MM.1S (cell line): ENCODE results near the gene TENM4.

Source experiments
- DNase-seq: peaks from one replicate; pipeline ENCODE4 v3.0.0-alpha.2; 2015
- H2AFZ ChIP-seq: fragments of 300-600 bp; sonication (generic); 2 replicates; pipeline ENCODE4 v1.6.0; 2016; ENCODE audit warnings: antibody characterized with exemption, low read length
- H3F3A ChIP-seq: fragments of 300-600 bp; sonication (generic); 2 replicates; pipeline ENCODE4 v1.6.1; 2016; ENCODE audit warnings: mild to moderate bottlenecking, antibody characterized with exemption, low read length, moderate library complexity, mixed read lengths; ENCODE audit not compliant: insufficient read depth
- H3K27ac ChIP-seq: fragments of 300-600 bp; sonication (generic); 2 replicates; pipeline ENCODE4 v1.5.1; 2016; ENCODE audit warnings: mild to moderate bottlenecking, low read length
- H3K27me3 ChIP-seq: fragments of 300-600 bp; sonication (generic); replicated peaks from 2 replicates; pipeline ENCODE4 v1.6.0; 2016; ENCODE audit warnings: low read length; ENCODE audit not compliant: insufficient read depth
- H3K36me3 ChIP-seq: fragments of 300-600 bp; sonication (generic); replicated peaks from 2 replicates; pipeline ENCODE4 v1.6.1; 2016; ENCODE audit warnings: mild to moderate bottlenecking, low read length, mixed read lengths; ENCODE audit not compliant: insufficient read depth
- H3K4me1 ChIP-seq: fragments of 300-600 bp; sonication (generic); 2 replicates; pipeline ENCODE4 v1.6.1; 2016; ENCODE audit warnings: low read length, mixed read lengths
- H3K4me2 ChIP-seq: fragments of 300-600 bp; sonication (generic); 2 replicates; pipeline ENCODE4 v1.6.0; 2016; ENCODE audit warnings: low read depth, low read length
- H3K4me3 ChIP-seq: fragments of 300-600 bp; sonication (generic); 2 replicates; pipeline ENCODE4 v1.5.1; 2016; ENCODE audit warnings: low read length, mixed read lengths
- H3K79me2 ChIP-seq: fragments of 300-600 bp; sonication (generic); 2 replicates; pipeline ENCODE4 v1.6.1; 2016; ENCODE audit warnings: mixed run types, low read length, mixed read lengths
- H3K9ac ChIP-seq: fragments of 300-600 bp; sonication (generic); 2 replicates; pipeline ENCODE4 v1.6.1; 2016; ENCODE audit warnings: low read length, mixed read lengths
- H3K9me2 ChIP-seq: fragments of 300-600 bp; sonication (generic); replicated peaks from 2 replicates; pipeline ENCODE4 v1.6.1; 2016; ENCODE audit warnings: mild to moderate bottlenecking, low read length, mixed read lengths; ENCODE audit not compliant: insufficient read depth
- H3K9me3 ChIP-seq: fragments of 300-600 bp; sonication (generic); replicated peaks from 2 replicates; pipeline ENCODE4 v1.6.1; 2016; ENCODE audit warnings: mild to moderate bottlenecking, low read length, mixed read lengths; ENCODE audit not compliant: insufficient read depth
- H4K20me1 ChIP-seq: fragments of 300-600 bp; sonication (generic); 2 replicates; pipeline ENCODE4 v1.6.1; 2016; ENCODE audit warnings: mild to moderate bottlenecking, low read length, moderate library complexity, mixed read lengths; ENCODE audit not compliant: insufficient read depth
- CTCF ChIP-seq: fragments of 300-600 bp; sonication (generic); IDR thresholded peaks from 2 replicates; pipeline ENCODE4 v1.5.1; 2016; ENCODE audit warnings: antibody characterized with exemption, low read length, mixed read lengths
- EZH2 ChIP-seq: fragments of 300-600 bp; sonication (generic); optimal IDR thresholded peaks from 2 replicates; pipeline ENCODE3; 2017; ENCODE audit warnings: low read depth, mild to moderate bottlenecking, antibody characterized with exemption, low read length, mixed read lengths
- EZH2phosphoT487 ChIP-seq: fragments of 300-600 bp; sonication (generic); IDR thresholded peaks from 2 replicates; pipeline ENCODE4 v1.6.1; 2018; ENCODE audit warnings: antibody characterized with exemption, low read length

TENM4 gene

GRCh38 chr11:79129702-79130101 is 311.1 kb downstream of the TENM4 start:
- no peak for DNase-seq

GRCh38 chr11:79128291-79128690 is 312.5 kb downstream of the TENM4 start:
- no peak for DNase-seq
- no peak overlapping the region for H3K4me3 ChIP-seq
- H3K79me2 ChIP-seq, result no peaks in the 10 kb centered on the region
- no peaks in the 10 kb centered on the region for H3F3A ChIP-seq
- H4K20me1 ChIP-seq, result no peaks in the 10 kb centered on the region
- H3K4me2 ChIP-seq, result no peak overlapping the region
- no peaks in the 10 kb centered on the region for H3K9me2 ChIP-seq
- no peaks in the 10 kb centered on the region for H3K36me3 ChIP-seq
- TF ChIP-seq CTCF, result no peak
- no peak for TF ChIP-seq EZH2
- no peak for TF ChIP-seq EZH2phosphoT487
- no peak overlapping the region for H2AFZ ChIP-seq
- H3K9me3 ChIP-seq, result no peaks in the 10 kb centered on the region
- H3K9ac ChIP-seq, result no peak overlapping the region
- H3K27ac ChIP-seq, result no peak overlapping the region
- no peaks in the 10 kb centered on the region for H3K27me3 ChIP-seq
- H3K4me1 ChIP-seq, result no peaks in the 10 kb centered on the region

More at GRCh38 chr11:79129702-79130101, 311.1 kb downstream of the TENM4 start:
- Histone ChIP-seq H3K27ac (no peak overlapping the region), H4K20me1 (no peaks in the 10 kb centered on the region), H3K9ac (no peak overlapping the region), H3F3A (no peaks in the 10 kb centered on the region), H3K36me3 (no peaks in the 10 kb centered on the region), H3K79me2 (no peaks in the 10 kb centered on the region), H3K9me3 (no peaks in the 10 kb centered on the region), H3K4me1 (no peaks in the 10 kb centered on the region), H3K4me2 (no peak overlapping the region), H3K27me3 (no peaks in the 10 kb centered on the region), H2AFZ (no peak overlapping the region), H3K4me3 (no peak overlapping the region), H3K9me2 (no peaks in the 10 kb centered on the region)
- no peak for TF ChIP-seq CTCF

GRCh38 chr11:79122759-79123158 is 318.1 kb downstream of the TENM4 start:
- H3K4me3 ChIP-seq, result no peak overlapping the region
- no peak overlapping the region for H3K4me2 ChIP-seq

More at GRCh38 chr11:79122759-79123158, 318.1 kb downstream of the TENM4 start:
- no peak overlapping the region for H3K9ac ChIP-seq
- no peaks in the 10 kb centered on the region for H3K36me3 ChIP-seq
- TF ChIP-seq EZH2, result no peak
- TF ChIP-seq CTCF, result no peak
- TF ChIP-seq EZH2phosphoT487, result no peak
- no peaks in the 10 kb centered on the region for H3K9me2 ChIP-seq
- no peaks in the 10 kb centered on the region for H3K79me2 ChIP-seq
- H3F3A ChIP-seq, result no peaks in the 10 kb centered on the region
- H3K9me3 ChIP-seq, result no peaks in the 10 kb centered on the region
- no peaks in the 10 kb centered on the region for H3K4me1 ChIP-seq
- no peak overlapping the region for H2AFZ ChIP-seq
- H4K20me1 ChIP-seq, result no peaks in the 10 kb centered on the region
- no peak overlapping the region for H3K27ac ChIP-seq
- DNase-seq, result no peak
- no peaks in the 10 kb centered on the region for H3K27me3 ChIP-seq
